HUES64 (cell line): ENCODE results near the gene SYCP2L.

Experiments used
- H3K27ac ChIP-seq: 2 replicates; pipeline ENCODE4 v1.7.0; 2013; ENCODE audit warnings: low read depth, low read length, inconsistent platforms
- H3K27me3 ChIP-seq: 2 replicates; pipeline ENCODE4 v1.6.1; 2013; ENCODE audit warnings: mild to moderate bottlenecking, low read length; ENCODE audit not compliant: insufficient read depth
- H3K36me3 ChIP-seq: 2 replicates; pipeline ENCODE4 v1.6.1; 2013; ENCODE audit warnings: mild to moderate bottlenecking, low read length; ENCODE audit not compliant: insufficient read depth
- H3K4me1 ChIP-seq: 2 replicates; pipeline ENCODE4 v1.6.1; 2013; ENCODE audit warnings: mild to moderate bottlenecking, low read length, moderate library complexity; ENCODE audit not compliant: insufficient read depth
- H3K4me3 ChIP-seq: 2 replicates; pipeline ENCODE4 v1.5.1; 2013; ENCODE audit warnings: mild to moderate bottlenecking, low read length, moderate library complexity
- H3K9ac ChIP-seq: 2 replicates; pipeline ENCODE4 v1.6.1; 2013; ENCODE audit warnings: mild to moderate bottlenecking, low read depth, low read length
- H3K9me3 ChIP-seq: 2 replicates; pipeline ENCODE4 v1.6.1; 2013; ENCODE audit warnings: low read depth, low read length; ENCODE audit not compliant: insufficient read depth
- WGBS: fragments of 150-250, 120-280 bp; methylation state at CpG from one replicate; pipeline ENCODE4 v1.1.7; 2013; ENCODE audit warnings: missing lambda C conversion rate; 5-methylcytosine and 5-hydroxymethylcytosine counted together

SYCP2L gene

DNA sequence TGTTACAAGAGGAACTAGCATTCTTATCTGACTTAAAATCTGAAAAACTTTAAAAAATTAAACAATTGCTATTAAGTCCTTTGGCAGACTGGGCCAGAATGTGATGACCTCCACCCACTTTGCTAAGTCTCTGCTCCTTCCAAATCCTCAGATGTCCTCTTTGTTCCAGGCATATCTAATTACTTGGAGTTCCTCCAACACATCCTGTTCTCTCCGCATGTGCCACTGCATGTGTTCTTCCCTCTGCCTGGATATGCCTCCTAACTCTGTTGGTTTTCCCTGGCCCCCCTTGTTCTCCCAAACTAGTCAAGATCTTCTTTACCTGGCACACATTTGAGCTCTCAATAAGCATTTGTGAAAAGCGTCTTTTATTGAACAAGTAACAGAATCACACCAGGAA is 134.2 kb downstream of the SYCP2L start:
- Histone ChIP-seq H3K4me1 (peaks cover 42% of the 10 kb centered on the region), H3K27ac (no peak overlapping the region), H3K4me3 (no peak overlapping the region), H3K27me3 (no peaks in the 10 kb centered on the region), H3K9ac (no peak overlapping the region), H3K36me3 (no peaks in the 10 kb centered on the region), H3K9me3 (no peaks in the 10 kb centered on the region)
- WGBS = 85% methylated on average over 2 of the region's 2 CpGs

DNA sequence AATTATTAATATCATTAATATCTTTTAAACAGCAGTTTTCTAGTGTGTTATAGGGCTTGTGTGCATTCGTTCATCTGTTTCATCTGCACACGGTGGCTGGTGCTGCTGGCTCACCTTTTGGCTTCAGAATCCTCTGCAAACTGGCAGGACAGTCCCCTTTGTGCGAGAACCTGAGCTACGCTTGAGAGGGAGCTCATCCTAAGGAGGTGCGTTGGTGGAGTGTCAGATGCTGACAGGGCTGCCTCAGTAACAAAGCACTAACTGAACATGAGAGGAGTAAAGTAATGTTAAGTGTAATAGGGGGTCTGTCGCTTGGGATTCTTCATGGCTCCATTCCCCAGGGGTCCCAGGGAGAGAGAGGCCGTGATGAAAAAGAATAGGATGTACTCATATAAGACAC is 134.9 kb downstream of the SYCP2L start:
- H3K4me1 ChIP-seq = peaks cover 49% of the 10 kb centered on the region
- H3K27me3 ChIP-seq = no peaks in the 10 kb centered on the region
- no peaks in the 10 kb centered on the region for H3K9me3 ChIP-seq
- no peak overlapping the region for H3K9ac ChIP-seq
- no peak overlapping the region for H3K4me3 ChIP-seq
- H3K36me3 ChIP-seq = no peaks in the 10 kb centered on the region
- WGBS = 70% methylated on average over 7 of the region's 7 CpGs
- H3K27ac ChIP-seq = no peak overlapping the region

DNA sequence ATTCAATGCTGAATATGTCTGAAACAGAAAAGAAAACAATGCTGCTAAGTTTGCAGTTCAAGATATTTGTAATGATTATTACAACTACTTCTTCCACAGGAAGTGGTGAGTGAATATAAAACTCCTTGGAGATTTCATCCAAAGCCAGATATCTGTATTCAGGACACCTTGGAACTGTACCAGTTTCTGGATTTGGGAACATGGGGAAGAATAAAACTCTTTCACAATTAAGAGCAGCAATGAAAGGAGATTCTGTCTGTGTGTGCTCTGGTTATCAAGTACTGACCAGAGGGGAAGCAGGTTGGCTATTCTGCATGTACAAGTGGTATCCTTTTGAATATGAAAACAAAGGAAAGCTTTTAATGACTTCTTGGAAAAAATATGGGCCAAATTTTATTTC is 136.2 kb downstream of the SYCP2L start:
- Histone ChIP-seq H3K4me1 (peaks cover 61% of the 10 kb centered on the region), H3K36me3 (no peaks in the 10 kb centered on the region), H3K27me3 (no peaks in the 10 kb centered on the region), H3K27ac (no peak overlapping the region), H3K4me3 (no peak overlapping the region), H3K9ac (no peak overlapping the region), H3K9me3 (no peaks in the 10 kb centered on the region)
